ENCODE measurements around the gene PTK7. TPM values are rescaled to one million over a fixed set of nuclear protein-coding genes. Genes with fewer than 3 reads are reported as not detected.

The PTK7 gene
- total and polyA plus RNA-seq, 4 experiments from 2014 or later = 0.08 to 0.42 (median 0.26) TPM; not detected in 1

DNA sequence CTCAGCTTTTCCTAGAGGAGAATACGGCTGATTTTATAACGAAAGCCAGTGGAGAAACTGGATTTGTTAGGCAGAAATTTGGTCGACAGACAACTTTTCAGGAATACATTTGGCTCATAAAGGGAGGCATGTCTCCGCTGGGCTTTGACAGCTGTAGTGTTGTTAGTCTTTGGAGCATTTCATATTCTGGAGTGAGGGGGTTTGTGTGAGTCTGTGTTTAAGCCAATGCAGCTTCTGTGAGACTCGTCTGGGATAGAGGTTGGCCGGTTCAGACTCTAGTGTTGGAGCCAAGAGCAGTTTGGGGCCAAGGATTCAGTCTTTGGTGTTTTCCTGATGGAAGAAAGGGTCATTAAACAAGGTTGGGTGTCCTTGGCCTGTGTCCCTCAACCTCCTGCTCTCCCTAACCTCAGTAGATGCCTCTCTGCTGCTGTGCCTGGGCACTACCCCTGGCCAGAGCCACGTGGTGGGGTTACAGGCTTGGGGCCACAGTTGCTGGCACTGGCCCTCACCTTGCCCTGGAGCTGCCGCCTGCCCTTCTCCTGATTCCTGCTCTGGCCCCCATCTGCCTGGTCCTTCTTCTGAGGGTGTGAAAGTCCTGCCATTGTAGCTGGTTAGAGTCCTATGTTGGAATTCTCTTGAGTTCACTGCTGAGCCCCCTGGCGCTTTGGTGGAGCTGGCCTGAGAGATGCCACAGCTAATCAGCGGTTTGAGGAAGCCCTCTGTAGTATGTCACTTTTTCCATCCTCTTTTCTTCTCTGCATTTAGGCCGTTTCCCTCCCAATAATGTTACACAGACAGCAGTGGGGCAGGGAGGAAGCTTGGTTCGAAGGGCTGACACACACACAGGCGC, 6.9 kb downstream of the PTK7 start:
- ChIA-PET CTCF (ENCODE audit: partially characterized antibody) (no interaction called here), POLR2A (ENCODE audit: partially characterized antibody) (no interaction called here)
- Histone ChIP-seq H3K27me3 (ENCODE audit: insufficient read depth, low read length) (no peaks in the 10 kb centered on the region), H3K9me3 (ENCODE audit: control insufficient read depth in 1 of 2, low read length in 2 of 2) (no peaks in the 10 kb centered on the region), H3K4me1 (ENCODE audit: insufficient read depth, low read length) (no peaks in the 10 kb centered on the region), H3K36me3 (ENCODE audit: insufficient read depth, low read length) (no peaks in the 10 kb centered on the region), H3K27ac (ENCODE audit: low read depth, low read length) (no peak overlapping the region), H3K4me3 (ENCODE audit: low read length in 2 of 2) (no peak overlapping the region)
- Mint-ChIP-seq H3K4me1 (peaks cover 0 to 3% (median 0%) of the 10 kb centered on the region in 4 donors), H3K4me3 (no peak overlapping the region), H3K27me3 (peaks cover 8 to 12% of the 10 kb centered on the region in 2 donors), H3K9me3 (no peaks in the 10 kb centered on the region), H3K27ac (peak overlapping the region in 1 of 7 donors; percentile 36), H3K36me3 (no peaks in the 10 kb centered on the region)
- intact Hi-C loops (cut with micrococcal nuclease) = no loop called here
- DNase-seq = no peak

GRCh38 chr6:43086022-43086658, 10.0 kb downstream of the PTK7 start:
- intact Hi-C loops (cut with micrococcal nuclease) = no loop called here
- Mint-ChIP-seq H3K9me3 (no peaks in the 10 kb centered on the region), H3K4me1 (no peaks in the 10 kb centered on the region), H3K27me3 (peaks cover 3 to 4% of the 10 kb centered on the region in 2 donors), H3K4me3 (no peak overlapping the region), H3K36me3 (no peaks in the 10 kb centered on the region), H3K27ac (no peak overlapping the region)
- no peaks in the 10 kb centered on the region for H3K36me3 ChIP-seq (ENCODE audit: insufficient read depth, low read length)
- no peak overlapping the region for H3K4me3 ChIP-seq (ENCODE audit: low read length in 2 of 2)
- no peaks in the 10 kb centered on the region for H3K9me3 ChIP-seq (ENCODE audit: control insufficient read depth in 1 of 2, low read length in 2 of 2)
- ChIA-PET POLR2A (ENCODE audit: partially characterized antibody) (no interaction called here), CTCF (ENCODE audit: partially characterized antibody) (interaction anchor here (2.3 kb wide), 1 partner anchor 9 kb away, joined by 6 read pairs; no protein-coding TSS in a partner anchor)
- no peaks in the 10 kb centered on the region for H3K27me3 ChIP-seq (ENCODE audit: insufficient read depth, low read length)
- no peaks in the 10 kb centered on the region for H3K4me1 ChIP-seq (ENCODE audit: insufficient read depth, low read length)
- no peak overlapping the region for H3K27ac ChIP-seq (ENCODE audit: low read depth, low read length)
- no peak for DNase-seq

DNA sequence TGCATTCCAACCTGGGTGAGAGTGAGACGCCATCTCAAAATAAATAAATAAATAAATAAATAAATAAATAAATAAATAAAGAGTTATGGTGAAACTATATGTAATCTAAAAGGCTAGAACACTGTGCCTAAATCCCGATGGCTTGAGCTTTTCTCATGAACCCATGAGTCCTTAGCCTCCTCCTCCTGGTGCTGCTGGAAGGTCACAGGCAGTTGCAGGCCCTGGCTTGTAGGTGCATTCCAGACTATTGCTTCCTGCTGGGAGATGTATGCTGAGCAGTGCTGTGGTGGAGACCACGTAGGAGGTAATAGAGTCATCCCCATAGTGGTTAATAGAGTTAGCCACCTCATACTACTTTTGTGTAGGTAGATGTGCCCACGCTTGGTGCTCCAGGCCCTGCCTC, 12.5 kb downstream of the PTK7 start:
- H3K4me1 Mint-ChIP-seq = peaks cover 8 to 14% (median 10%) of the 10 kb centered on the region in 4 donors
- Histone ChIP-seq H3K4me3 (ENCODE audit: low read length in 2 of 2) (no peak overlapping the region), H3K27ac (ENCODE audit: low read depth, low read length) (no peak overlapping the region), H3K9me3 (ENCODE audit: control insufficient read depth in 1 of 2, low read length in 2 of 2) (no peaks in the 10 kb centered on the region), H3K27me3 (ENCODE audit: insufficient read depth, low read length) (no peaks in the 10 kb centered on the region), H3K36me3 (ENCODE audit: insufficient read depth, low read length) (no peaks in the 10 kb centered on the region), H3K4me1 (ENCODE audit: insufficient read depth, low read length) (peaks cover 10% of the 10 kb centered on the region)
- no peak for DNase-seq
- H3K4me3 Mint-ChIP-seq = no peak overlapping the region
- POLR2A ChIA-PET (ENCODE audit: partially characterized antibody) = no interaction called here
- intact Hi-C loops (cut with micrococcal nuclease) = no loop called here
- peaks cover 2 to 4% of the 10 kb centered on the region in 2 donors for H3K27me3 Mint-ChIP-seq
- CTCF ChIA-PET (ENCODE audit: partially characterized antibody) = interaction anchor here (2.3 kb wide), 1 partner anchor 11 kb away, joined by 6 read pairs; no protein-coding TSS in a partner anchor
- no peaks in the 10 kb centered on the region for H3K36me3 Mint-ChIP-seq
- H3K9me3 Mint-ChIP-seq = no peaks in the 10 kb centered on the region
- no peak overlapping the region for H3K27ac Mint-ChIP-seq

DNA sequence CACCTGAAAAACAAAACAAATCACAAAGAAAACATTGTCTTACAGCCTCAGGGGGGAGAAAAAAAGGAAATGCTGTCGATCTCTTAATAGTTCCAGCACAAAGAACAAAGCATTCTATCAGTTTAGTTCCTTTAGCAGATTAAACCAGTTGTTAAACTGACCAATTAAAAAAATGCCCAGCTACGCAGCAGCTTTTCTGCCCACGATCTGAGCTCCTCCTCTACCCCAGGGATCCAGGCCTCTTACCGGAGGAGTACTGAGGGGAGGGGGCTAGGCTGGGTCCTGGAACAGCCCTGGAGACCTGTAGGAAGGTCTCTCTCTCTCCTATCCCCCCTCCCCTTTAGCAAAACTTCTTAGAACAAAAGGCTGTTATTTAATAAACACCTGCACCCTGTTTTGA, 13.4 kb downstream of the PTK7 start:
- Mint-ChIP-seq H3K4me3 (no peak overlapping the region), H3K36me3 (no peaks in the 10 kb centered on the region)

GRCh38 chr6:43089874-43090558, 13.9 kb downstream of the PTK7 start:
- H3K36me3 Mint-ChIP-seq = no peaks in the 10 kb centered on the region
- ChIA-PET CTCF (ENCODE audit: partially characterized antibody) (no interaction called here), POLR2A (ENCODE audit: partially characterized antibody) (no interaction called here)
- Histone ChIP-seq H3K4me3 (ENCODE audit: low read length in 2 of 2) (no peak overlapping the region), H3K27ac (ENCODE audit: low read depth, low read length) (no peak overlapping the region), H3K4me1 (ENCODE audit: insufficient read depth, low read length) (peaks cover 15% of the 10 kb centered on the region), H3K27me3 (ENCODE audit: insufficient read depth, low read length) (no peaks in the 10 kb centered on the region), H3K36me3 (ENCODE audit: insufficient read depth, low read length) (no peaks in the 10 kb centered on the region), H3K9me3 (ENCODE audit: control insufficient read depth in 1 of 2, low read length in 2 of 2) (no peaks in the 10 kb centered on the region)
- H3K9me3 Mint-ChIP-seq = no peaks in the 10 kb centered on the region
- H3K4me3 Mint-ChIP-seq = no peak overlapping the region
- DNase-seq = no peak
- peaks cover 12 to 18% (median 15%) of the 10 kb centered on the region in 4 donors for H3K4me1 Mint-ChIP-seq
- intact Hi-C loops (cut with micrococcal nuclease) = no loop called here
- peak overlapping the region in 1 of 7 donors; percentile 60 for H3K27ac Mint-ChIP-seq
- no peaks in the 10 kb centered on the region for H3K27me3 Mint-ChIP-seq

More for the DNA sequence above, 13.4 kb downstream of the PTK7 start:
- Histone ChIP-seq H3K27me3 (ENCODE audit: insufficient read depth, low read length) (no peaks in the 10 kb centered on the region), H3K36me3 (ENCODE audit: insufficient read depth, low read length) (no peaks in the 10 kb centered on the region), H3K27ac (ENCODE audit: low read depth, low read length) (no peak overlapping the region), H3K9me3 (ENCODE audit: control insufficient read depth in 1 of 2, low read length in 2 of 2) (no peaks in the 10 kb centered on the region), H3K4me3 (ENCODE audit: low read length in 2 of 2) (no peak overlapping the region), H3K4me1 (ENCODE audit: insufficient read depth, low read length) (peaks cover 15% of the 10 kb centered on the region)
- Mint-ChIP-seq H3K27me3 (peaks cover 0 to under 1% of the 10 kb centered on the region in 2 donors), H3K27ac (no peak overlapping the region), H3K9me3 (no peaks in the 10 kb centered on the region), H3K4me1 (peaks cover 12 to 18% (median 15%) of the 10 kb centered on the region in 4 donors)
- intact Hi-C loops (cut with micrococcal nuclease) = no loop called here
- CTCF ChIA-PET (ENCODE audit: partially characterized antibody) = no interaction called here
- no peak for DNase-seq
- POLR2A ChIA-PET (ENCODE audit: partially characterized antibody) = no interaction called here

DNA sequence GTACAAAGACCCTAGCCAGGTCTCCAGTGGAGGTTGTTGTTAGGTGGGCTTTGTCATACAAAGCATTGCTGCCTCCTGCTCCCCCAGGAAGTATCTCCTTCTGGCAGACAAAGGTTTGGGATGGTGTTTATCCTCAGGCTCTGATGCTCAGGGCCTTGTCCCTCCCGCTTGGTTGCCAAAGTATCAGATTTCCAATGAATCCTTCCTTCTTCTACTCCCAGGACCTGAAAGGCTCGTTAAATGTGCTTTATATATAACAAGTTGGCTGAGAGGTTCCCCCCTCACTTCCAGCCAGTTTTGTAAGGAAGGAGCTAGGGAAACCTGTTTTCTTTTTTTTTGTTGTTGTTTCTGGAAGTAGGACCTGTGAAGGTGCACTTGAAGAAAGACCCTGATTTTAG, 14.4 kb downstream of the PTK7 start:
- ChIA-PET POLR2A (ENCODE audit: partially characterized antibody) (no interaction called here), CTCF (ENCODE audit: partially characterized antibody) (interaction anchor here (0.7 kb wide), 1 partner anchor 12 kb away, joined by 3 read pairs; no protein-coding TSS in a partner anchor)
- peaks cover 12 to 21% (median 15%) of the 10 kb centered on the region in 4 donors for H3K4me1 Mint-ChIP-seq
- peaks cover 15% of the 10 kb centered on the region for H3K4me1 ChIP-seq (ENCODE audit: insufficient read depth, low read length)
- intact Hi-C loops (cut with micrococcal nuclease) = no loop called here
- no peaks in the 10 kb centered on the region for H3K9me3 ChIP-seq (ENCODE audit: control insufficient read depth in 1 of 2, low read length in 2 of 2)
- H3K27ac ChIP-seq (ENCODE audit: low read depth, low read length) = no peak overlapping the region
- H3K36me3 ChIP-seq (ENCODE audit: insufficient read depth, low read length) = no peaks in the 10 kb centered on the region
- H3K36me3 Mint-ChIP-seq = no peaks in the 10 kb centered on the region
- H3K4me3 Mint-ChIP-seq = no peak overlapping the region
- DNase-seq = no peak
- H3K27me3 ChIP-seq (ENCODE audit: insufficient read depth, low read length) = no peaks in the 10 kb centered on the region
- no peak overlapping the region for H3K4me3 ChIP-seq (ENCODE audit: low read length in 2 of 2)
- H3K27ac Mint-ChIP-seq = no peak overlapping the region
- no peaks in the 10 kb centered on the region for H3K9me3 Mint-ChIP-seq
- H3K27me3 Mint-ChIP-seq = no peaks in the 10 kb centered on the region

- Histone ChIP-seq H3K36me3 (ENCODE audit: insufficient read depth, low read length) (no peaks in the 10 kb centered on the region), H3K9me3 (ENCODE audit: control insufficient read depth in 1 of 2, low read length in 2 of 2) (no peaks in the 10 kb centered on the region), H3K27ac (ENCODE audit: low read depth, low read length) (no peak overlapping the region), H3K4me3 (ENCODE audit: low read length in 2 of 2) (no peak overlapping the region), H3K27me3 (ENCODE audit: insufficient read depth, low read length) (no peaks in the 10 kb centered on the region), H3K4me1 (ENCODE audit: insufficient read depth, low read length) (peaks cover 15% of the 10 kb centered on the region)
- H3K27ac Mint-ChIP-seq = no peak overlapping the region
- ChIA-PET CTCF (ENCODE audit: partially characterized antibody) (interaction anchor here (0.7 kb wide), 1 partner anchor 12 kb away, joined by 3 read pairs; no protein-coding TSS in a partner anchor), POLR2A (ENCODE audit: partially characterized antibody) (no interaction called here)
- H3K27me3 Mint-ChIP-seq = no peaks in the 10 kb centered on the region
- H3K9me3 Mint-ChIP-seq = no peaks in the 10 kb centered on the region
- DNase-seq = no peak
- H3K36me3 Mint-ChIP-seq = no peaks in the 10 kb centered on the region
- H3K4me3 Mint-ChIP-seq = no peak overlapping the region
- H3K4me1 Mint-ChIP-seq = peaks cover 12 to 22% (median 15%) of the 10 kb centered on the region in 4 donors
- intact Hi-C loops (cut with micrococcal nuclease) = no loop called here
Observed at GRCh38 chr6:43091020-43091419, 14.9 kb downstream of the PTK7 start.
